NCI-H146 (cell line): ENCODE data around the gene GOLIM4.
"Not testable (repeated sequence)": the region's sequence is repeated elsewhere in the genome, so short reads cannot be mapped to it uniquely, and the experiment has no call there.

Source experiments
- DNase-seq: peaks from one replicate; lab custom pipeline; 2025; lab: John Stamatoyannopoulos, UW

Gene GOLIM4

GRCh38 chr3:168048414-168049330 is 47.1 kb downstream of the GOLIM4 start:
- DNase-seq: no peak

DNA sequence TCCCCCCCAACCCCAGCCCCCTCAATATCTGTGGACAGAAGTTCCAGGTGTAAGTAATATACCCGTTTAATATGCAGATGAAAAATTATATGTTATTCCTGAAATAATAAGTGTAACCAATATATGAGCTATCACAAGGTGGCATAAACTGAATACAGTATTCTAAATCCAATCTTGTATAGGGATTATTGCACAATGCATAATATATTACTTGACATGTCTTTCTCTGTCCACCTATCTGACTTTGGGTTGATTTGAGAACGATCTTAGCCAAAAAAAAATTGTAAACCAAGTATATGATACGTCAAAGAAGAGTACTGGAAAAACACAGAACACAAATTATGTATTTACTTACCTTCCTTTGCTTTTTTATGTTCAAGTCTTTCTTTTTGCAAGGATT is 47.8 kb downstream of the GOLIM4 start:
- DNase-seq: no peak

- peak; percentile 87 for DNase-seq
These were observed 48.4 kb downstream of the GOLIM4 start for GRCh38 chr3:168047190-168047795.

DNA sequence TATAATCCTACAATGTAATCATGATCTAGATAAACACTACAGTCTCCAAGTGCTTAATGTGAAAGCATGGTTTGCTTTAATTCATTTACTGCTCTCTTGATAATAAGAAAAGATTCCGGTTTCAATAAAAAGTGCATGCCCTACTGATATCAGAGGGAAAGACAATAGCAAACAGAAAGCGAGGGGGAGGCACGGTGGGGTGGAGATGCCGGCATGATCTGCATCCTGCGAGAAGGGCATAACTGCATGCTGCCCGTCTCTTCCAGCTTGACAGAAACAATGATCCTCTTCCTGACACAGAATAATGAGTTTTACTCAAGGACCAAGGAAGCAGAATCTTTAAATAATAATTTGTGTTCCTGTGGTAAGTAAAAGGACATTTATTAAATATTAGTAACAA is 51.7 kb downstream of the GOLIM4 start:
- no peak for DNase-seq

DNA sequence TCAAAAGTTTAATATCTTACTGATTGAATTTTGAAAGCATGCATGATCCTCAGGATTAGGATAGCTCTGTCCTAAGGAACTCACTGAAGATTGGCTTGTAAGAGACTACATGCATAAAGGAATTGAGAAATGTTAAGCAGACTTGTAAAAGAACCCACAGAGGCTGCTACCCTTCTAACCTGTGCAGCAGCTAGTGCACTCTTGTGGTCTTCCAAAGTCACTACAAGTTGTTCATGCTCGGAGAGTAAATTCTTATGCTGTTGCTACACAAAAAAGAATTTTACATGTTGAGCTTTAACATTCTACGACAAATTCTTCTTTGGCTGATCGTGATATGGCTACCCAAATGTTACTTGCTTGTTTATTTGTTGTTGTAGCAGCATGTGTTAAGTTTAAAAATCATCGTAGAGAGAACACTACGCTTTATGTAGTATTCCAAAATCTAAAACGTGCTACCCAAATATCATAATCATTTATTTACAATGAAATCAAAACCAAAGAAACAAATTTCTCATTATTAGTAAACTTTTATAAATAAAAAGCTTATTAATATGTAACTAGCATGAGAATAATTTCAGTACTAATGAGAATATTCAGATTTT is 55.0 kb downstream of the GOLIM4 start:
- peak; percentile 70 for DNase-seq

GRCh38 chr3:168037020-168037419 is 58.7 kb downstream of the GOLIM4 start:
- no peak for DNase-seq

DNA sequence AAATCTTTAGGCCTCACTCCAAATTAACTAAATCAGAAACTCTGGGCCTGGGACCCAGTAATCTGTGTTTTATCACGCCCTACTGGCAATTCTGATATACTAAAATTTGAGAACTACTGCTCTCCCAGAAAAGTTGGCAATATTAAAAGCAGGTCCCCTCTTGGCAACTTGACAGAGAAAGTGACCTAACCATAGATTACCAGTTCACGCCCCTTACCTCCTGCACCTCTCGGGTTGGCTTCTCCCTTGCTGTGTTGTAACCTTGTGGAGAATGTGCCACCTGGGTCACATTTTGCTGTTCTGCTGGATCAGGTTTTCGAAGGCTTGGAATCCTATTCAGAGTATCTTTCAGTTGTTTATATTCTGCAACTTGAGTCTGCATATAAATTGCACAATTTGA is 59.1 kb downstream of the GOLIM4 start:
- no peak for DNase-seq

DNA sequence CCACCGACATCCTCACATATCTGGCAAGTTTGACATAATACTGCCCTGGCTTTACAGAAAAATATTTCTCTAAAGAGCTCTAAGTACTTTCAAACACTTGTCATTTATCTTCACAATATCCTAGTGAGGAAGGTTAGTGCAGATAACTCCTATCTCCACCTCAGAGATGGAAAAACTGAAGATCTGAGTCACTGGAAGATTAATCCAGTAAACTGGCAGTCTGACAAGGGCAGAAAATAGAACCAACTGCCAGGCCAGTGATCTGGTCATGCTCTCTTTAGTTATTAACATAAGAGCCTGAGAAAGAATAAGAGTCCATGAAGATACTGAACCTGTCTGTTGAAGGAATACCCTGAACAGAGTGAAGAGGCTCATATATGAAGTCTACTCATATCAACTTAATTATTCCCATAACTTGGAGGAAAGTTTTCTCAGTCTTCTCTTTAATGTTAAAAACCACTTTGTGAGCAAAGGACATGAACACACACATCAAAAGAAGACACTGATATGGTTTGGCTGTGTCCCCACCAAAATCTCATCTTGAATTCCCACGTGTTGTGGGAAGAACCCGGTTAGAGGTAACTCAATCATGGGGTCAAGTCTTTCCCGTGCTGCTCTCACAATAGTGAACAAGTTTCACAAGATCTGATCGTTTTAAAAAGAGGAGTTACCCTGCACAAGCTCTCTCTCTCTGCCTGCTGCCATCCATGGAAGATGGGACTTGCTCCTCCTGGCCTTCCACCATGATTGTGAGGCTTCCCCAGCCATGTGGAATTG is 61.4 kb downstream of the GOLIM4 start:
- no peak for DNase-seq

- no peak for DNase-seq
These were observed 65.1 kb downstream of the GOLIM4 start for GRCh38 chr3:168030577-168030976.

- peak; percentile 72 for DNase-seq
These were observed 66.0 kb downstream of the GOLIM4 start for GRCh38 chr3:168029705-168030104.

DNA sequence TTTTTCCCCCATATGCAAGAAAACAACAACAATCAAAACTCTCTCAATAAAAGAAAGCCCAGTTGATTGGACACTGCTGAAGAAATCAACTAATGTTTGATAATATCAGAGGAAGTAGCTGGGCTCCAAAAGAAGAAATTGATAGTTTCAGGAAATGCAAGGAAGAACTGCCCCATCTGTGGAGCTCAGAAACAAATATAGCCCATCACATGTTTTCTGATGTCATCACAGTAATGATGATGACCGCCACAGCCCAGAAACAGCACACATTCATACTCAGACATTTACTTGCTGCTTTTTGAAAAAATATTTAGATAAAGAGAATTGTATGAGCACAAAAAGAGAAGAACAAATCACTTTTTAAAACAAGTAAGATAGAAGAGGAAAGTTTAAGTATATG is 67.6 kb downstream of the GOLIM4 start:
- DNase-seq: no peak

DNA sequence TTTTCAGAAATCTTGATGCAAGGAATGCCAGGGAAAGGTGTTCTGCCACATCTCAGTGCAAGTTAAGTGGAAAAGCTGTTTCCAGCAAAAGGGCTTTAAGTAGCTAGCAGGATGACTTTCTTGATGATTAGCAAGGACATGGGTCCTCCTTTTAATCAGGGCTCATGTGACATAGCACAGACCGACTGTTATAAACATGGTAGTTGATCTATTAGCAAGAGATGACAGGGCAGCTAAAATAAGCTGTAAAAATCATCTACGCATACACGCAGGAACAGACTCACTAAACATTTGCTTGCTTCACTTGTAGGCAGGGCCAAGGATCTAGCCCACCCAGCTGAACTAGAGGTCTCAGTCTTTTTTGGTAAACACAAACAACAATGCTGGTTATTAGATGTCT is 69.0 kb downstream of the GOLIM4 start:
- DNase-seq: no peak

DNA sequence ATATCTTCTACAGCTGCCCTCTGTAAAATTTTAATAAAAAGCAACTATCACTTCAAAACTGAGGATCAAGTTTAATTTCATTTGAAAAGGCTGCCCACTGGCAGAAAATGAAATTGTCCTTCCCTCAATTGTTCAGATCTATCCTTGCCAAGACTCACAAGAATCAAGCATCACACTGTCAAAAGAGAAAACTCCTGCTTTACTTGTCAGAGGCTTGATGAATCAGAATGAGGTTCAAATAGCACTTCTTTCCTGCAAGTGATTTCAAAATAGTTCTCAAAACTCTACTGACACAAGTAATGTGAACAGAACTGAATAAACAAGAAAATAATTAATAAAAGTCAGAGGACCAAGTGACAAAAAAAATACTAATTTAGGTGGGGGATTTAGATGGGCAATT is 70.6 kb downstream of the GOLIM4 start:
- DNase-seq: no peak

GRCh38 chr3:168024537-168024941 is 71.2 kb downstream of the GOLIM4 start:
- peak; percentile 97 for DNase-seq

GRCh38 chr3:168021737-168022450 is 73.8 kb downstream of the GOLIM4 start:
- DNase-seq: no peak

DNA sequence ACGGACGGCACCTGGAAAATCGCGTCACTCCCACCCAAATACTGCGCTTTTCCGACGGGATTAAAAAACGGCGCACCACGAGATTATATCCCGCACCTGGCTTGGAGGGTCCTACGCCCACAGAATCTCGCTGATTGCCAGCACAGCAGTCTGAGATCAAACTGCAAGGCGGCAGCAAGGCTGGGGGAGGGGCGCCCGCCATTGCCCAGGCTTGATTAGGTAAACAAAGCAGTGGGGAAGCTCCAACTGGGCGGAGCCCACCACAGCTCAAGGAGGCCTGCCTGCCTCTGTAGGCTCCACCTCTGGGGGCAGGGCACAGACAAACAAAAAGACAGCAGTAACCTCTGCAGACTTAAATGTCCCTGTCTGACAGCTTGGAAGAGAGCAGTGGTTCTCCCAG is 84.4 kb downstream of the GOLIM4 start:
- not testable (repeated sequence) for DNase-seq

GRCh38 chr3:168006584-168006983 is 89.1 kb downstream of the GOLIM4 start:
- DNase-seq: no peak

- no peak for DNase-seq
These were observed 91.8 kb downstream of the GOLIM4 start for GRCh38 chr3:168003911-168004310.

DNA sequence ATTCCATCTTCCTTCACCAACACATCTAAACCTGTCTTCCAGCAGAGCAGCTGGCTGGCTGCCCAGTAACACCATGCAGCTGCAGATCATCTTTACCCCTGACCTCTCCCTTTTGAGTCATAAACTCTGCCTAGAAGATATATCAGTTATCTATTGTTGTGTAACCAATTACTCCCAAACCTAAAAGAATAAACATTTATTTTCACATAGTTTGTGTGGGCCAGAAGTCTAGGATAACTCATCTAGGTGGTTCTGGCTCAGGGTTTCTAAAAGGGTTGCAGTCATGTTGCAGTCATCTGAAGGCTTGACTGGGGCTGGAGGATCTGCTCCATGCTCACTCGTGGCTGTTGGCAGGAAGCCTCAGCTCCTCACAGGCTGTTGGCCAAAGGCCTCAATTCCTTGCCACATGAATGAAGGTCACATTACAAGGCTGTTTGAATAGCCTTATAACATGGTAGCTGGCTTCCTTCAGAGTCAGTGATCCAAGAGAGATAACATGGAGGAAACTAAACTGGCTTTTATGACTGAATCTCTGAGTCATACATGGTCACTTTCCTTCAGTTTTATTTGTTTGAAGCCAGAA is 92.8 kb downstream of the GOLIM4 start:
- peak; percentile 71 for DNase-seq

DNA sequence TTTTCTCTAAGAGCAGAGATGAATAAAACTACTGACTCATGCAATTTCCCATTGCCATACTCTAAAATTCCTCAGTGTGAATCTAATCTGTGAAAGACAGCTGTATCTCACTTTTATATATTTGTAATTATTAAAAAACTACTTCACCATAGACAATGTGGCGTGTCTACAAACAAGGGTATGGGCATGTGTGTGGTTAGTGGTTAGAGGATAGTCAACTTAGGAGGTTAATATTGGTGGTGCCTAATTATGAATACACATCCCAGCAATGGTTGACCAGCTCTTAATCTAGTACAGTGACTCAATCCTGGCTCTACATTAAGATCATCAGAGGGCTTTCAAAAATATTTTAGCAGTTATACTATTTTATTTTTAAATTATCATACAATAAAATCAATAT is 94.5 kb downstream of the GOLIM4 start:
- no peak for DNase-seq

DNA sequence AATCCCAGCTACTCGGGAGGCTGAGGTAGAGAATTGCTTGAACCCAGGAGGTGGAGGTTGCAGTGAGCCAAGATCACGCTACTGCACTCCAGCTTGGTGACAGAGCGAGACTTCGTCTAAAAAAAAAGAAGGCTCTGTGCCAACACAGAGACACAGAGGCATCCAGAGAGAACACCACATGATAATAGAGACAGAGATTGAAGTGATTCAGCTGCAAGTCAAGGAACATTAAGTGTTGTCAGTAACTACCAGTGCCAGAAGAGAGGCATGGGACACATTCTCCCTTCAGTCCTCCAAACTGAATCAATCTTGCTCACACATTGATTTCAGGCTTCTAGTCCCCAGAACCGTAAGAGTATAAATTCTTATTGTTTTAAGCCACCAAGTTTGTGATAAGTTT is 97.5 kb downstream of the GOLIM4 start:
- DNase-seq: no peak
